Progenitor cell of endocrine pancreas (in vitro differentiated cells): ENCODE data around the gene PTPA. TPM values are rescaled to one million over a fixed set of nuclear protein-coding genes. Genes with fewer than 3 reads are reported as not detected.

ENCODE experiments used
- DNase-seq: peaks from one replicate; pipeline ENCODE4 v3.0.0; 2021; ENCODE audit warnings: low spot score; ENCODE audit not compliant: unreplicated experiment
- H3K27ac Mint-ChIP-seq: 2 replicates; pipeline ENCODE4 v1.8.0; 2021; ENCODE audit warnings: mild to moderate bottlenecking, moderate library complexity, mixed read lengths
- H3K27me3 Mint-ChIP-seq: 2 replicates; pipeline ENCODE4 v1.8.0; 2021; ENCODE audit warnings: mixed read lengths
- H3K36me3 Mint-ChIP-seq: 2 replicates; pipeline ENCODE4 v1.8.0; 2022; ENCODE audit warnings: mixed read lengths; ENCODE audit not compliant: insufficient read depth
- H3K4me1 Mint-ChIP-seq: 2 replicates; pipeline ENCODE4 v1.8.0; 2021; ENCODE audit warnings: low read depth, mixed read lengths
- H3K4me3 Mint-ChIP-seq: 2 replicates; pipeline ENCODE4 v1.8.0; 2021; ENCODE audit warnings: low read depth, mild to moderate bottlenecking, moderate library complexity, mixed read lengths
- H3K9me3 Mint-ChIP-seq: 2 replicates; pipeline ENCODE4 v1.8.0; 2021; ENCODE audit warnings: low read depth, mixed read lengths
- total RNA-seq: library from RNA; stranded (reverse); gene quantifications from 2 replicates; pipeline ENCODE4 v1.2.1, GENCODE V29; 2021
- TF ChIP-seq, protein P1 (sequence below): fragments of 200-600 bp; sonication (generic); IDR thresholded peaks from one replicate; pipeline ENCODE4 v1.5.0; 2021; ENCODE audit warnings: antibody characterized with exemption, mild to moderate bottlenecking; ENCODE audit not compliant: unreplicated experiment

Gene PTPA
- total RNA-seq, 1 donor from 2014 or later: 145 TPM

- Mint-ChIP-seq H3K36me3 (peaks cover 8% of the 10 kb centered on the region), H3K27ac (peak overlapping the region; percentile 74), H3K4me3 (no peak overlapping the region), H3K4me1 (peaks cover 14% of the 10 kb centered on the region), H3K27me3 (no peaks in the 10 kb centered on the region), H3K9me3 (no peaks in the 10 kb centered on the region)
- DNase-seq: no peak
- TF ChIP-seq, protein P1, sequence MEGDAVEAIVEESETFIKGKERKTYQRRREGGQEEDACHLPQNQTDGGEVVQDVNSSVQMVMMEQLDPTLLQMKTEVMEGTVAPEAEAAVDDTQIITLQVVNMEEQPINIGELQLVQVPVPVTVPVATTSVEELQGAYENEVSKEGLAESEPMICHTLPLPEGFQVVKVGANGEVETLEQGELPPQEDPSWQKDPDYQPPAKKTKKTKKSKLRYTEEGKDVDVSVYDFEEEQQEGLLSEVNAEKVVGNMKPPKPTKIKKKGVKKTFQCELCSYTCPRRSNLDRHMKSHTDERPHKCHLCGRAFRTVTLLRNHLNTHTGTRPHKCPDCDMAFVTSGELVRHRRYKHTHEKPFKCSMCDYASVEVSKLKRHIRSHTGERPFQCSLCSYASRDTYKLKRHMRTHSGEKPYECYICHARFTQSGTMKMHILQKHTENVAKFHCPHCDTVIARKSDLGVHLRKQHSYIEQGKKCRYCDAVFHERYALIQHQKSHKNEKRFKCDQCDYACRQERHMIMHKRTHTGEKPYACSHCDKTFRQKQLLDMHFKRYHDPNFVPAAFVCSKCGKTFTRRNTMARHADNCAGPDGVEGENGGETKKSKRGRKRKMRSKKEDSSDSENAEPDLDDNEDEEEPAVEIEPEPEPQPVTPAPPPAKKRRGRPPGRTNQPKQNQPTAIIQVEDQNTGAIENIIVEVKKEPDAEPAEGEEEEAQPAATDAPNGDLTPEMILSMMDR: no peak
Observed at GRCh38 chr9:129150122-129150521, 38.9 kb downstream of the PTPA start.

DNA sequence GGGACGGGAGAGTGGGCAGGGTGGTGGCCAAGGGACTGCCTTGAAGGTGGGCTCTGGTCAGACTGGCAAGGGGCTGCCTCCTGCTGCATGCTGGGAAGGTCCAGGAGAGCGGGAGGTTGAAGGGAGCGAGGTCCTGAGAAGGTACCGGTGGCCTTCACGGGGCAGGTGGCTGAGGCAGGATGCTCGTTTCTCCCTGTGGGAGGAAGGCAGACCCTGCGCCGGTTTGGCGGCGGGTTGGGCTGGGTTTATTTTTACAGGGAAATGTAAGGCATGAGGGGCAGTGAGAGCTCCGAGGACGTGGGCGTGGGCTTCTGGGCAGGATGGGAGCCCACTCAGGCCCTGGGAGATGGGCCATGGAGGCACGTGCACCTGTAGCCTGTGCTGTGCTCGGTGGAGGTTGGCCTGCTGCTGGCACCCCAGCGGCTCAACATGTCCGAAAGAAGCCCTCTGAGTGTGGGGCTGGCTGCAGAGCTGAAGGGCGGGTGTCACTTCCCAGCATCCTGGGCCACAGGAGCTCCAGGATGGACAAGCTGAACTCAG is 39.5 kb downstream of the PTPA start:
- TF ChIP-seq, protein P1: no peak
- Mint-ChIP-seq H3K27me3 (no peaks in the 10 kb centered on the region), H3K36me3 (peaks cover 8% of the 10 kb centered on the region), H3K9me3 (no peaks in the 10 kb centered on the region), H3K4me1 (peaks cover 9% of the 10 kb centered on the region), H3K27ac (peak overlapping the region; percentile 74), H3K4me3 (no peak overlapping the region)
- no peak for DNase-seq

DNA sequence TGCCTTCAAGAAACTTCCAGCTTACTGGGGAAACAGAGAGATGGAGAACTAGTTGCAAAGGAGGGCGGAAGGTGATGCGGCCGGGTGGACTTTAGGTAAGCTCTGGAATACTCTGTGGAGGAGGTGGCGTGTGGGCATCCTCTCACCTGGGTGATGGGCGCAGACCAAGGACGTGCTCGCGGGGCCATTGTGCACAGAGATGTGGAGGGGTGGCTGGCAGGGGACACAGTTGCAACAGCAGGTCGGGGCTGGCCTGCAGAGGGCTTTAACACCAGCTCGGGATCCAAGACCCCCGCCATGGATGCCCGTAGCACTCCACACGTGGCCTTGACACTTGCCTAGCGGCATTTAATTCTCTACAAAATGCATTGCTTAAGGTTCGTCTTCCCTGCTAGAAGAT is 40.3 kb downstream of the PTPA start:
- H3K9me3 Mint-ChIP-seq: no peaks in the 10 kb centered on the region
- no peak for DNase-seq
- no peak overlapping the region for H3K4me3 Mint-ChIP-seq
- no peaks in the 10 kb centered on the region for H3K27me3 Mint-ChIP-seq
- H3K36me3 Mint-ChIP-seq: peaks cover 8% of the 10 kb centered on the region
- peaks cover 3% of the 10 kb centered on the region for H3K4me1 Mint-ChIP-seq
- TF ChIP-seq, protein P1: no peak
- peak overlapping the region; percentile 12 for H3K27ac Mint-ChIP-seq

- DNase-seq: no peak
- Mint-ChIP-seq H3K9me3 (no peaks in the 10 kb centered on the region), H3K36me3 (peaks cover 6% of the 10 kb centered on the region), H3K4me1 (no peaks in the 10 kb centered on the region), H3K27ac (no peak overlapping the region), H3K4me3 (no peak overlapping the region), H3K27me3 (no peaks in the 10 kb centered on the region)
- TF ChIP-seq, protein P1: no peak
Observed at GRCh38 chr9:129154866-129155477, 43.8 kb downstream of the PTPA start.

DNA sequence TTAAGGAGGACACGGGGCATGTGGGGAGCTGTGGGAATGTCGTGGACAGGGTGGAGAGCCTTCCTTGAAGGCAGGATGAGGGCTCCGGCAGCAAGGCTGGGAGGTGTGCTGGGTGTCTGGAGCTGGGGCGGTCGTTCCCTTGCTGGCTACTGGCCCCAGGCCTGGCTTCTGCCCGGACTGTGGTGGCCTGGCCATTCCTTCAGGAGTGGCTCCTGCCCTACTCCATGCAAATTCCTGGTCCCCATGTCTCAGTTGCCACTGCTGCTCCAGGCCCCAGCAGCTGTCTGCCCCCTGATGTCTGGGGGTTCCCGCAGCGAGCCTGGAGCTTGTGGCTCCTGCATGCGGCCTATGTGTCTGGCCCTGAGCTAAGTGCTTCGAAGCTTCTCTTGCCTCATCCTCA is 44.9 kb downstream of the PTPA start:
- no peaks in the 10 kb centered on the region for H3K9me3 Mint-ChIP-seq
- TF ChIP-seq, protein P1: no peak
- H3K4me3 Mint-ChIP-seq: no peak overlapping the region
- no peak for DNase-seq
- no peak overlapping the region for H3K27ac Mint-ChIP-seq
- peaks cover 5% of the 10 kb centered on the region for H3K36me3 Mint-ChIP-seq
- no peaks in the 10 kb centered on the region for H3K27me3 Mint-ChIP-seq
- H3K4me1 Mint-ChIP-seq: no peaks in the 10 kb centered on the region
